Measurements from ENCODE around the gene LAMC1.

GRCh38 chr1:183100361-183100974, 77.2 kb downstream of the LAMC1 start:
- TF ChIP-seq CTCF (IDR thresholded peaks at IDR 0.05) = no peak
- no peak for TF ChIP-seq EZH2 (IDR thresholded peaks at IDR 0.05; ENCODE audit: borderline replicate concordance, insufficient read depth, low read depth, low read length, poor library complexity, severe bottlenecking)

Data from B cell (primary cell).